Measurements from ENCODE around the gene LRMDA.
"Not testable (repeated sequence)": the region's sequence is repeated elsewhere in the genome, so short reads cannot be mapped to it uniquely, and the experiment has no call there.

Gene LRMDA

DNA sequence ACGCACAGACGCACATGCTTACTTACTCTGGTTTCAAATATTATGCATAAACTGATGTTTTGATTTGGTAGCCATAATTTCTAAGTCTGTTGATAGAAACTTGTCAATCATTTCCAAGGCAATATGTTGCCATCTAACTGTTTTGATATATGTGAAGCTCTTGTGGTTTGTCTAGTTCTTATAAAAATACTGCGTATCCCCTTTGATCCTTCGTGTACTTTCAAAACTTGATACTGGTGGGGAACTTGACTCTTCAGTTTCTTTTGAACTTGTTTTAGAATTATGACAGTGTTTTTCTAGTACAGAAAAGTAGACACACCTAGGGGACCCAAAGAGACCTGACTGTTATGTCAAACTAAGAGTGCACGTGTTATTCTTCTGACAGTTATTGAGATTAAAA, 708.0 kb downstream of the LRMDA start:
- Mint-ChIP-seq H3K27me3 (no peaks in the 10 kb centered on the region), H3K9me3 (peaks cover 3 to 7% of the 10 kb centered on the region in 2 donors), H3K36me3 (ENCODE audit: insufficient read depth) (peaks cover 4% of the 10 kb centered on the region), H3K4me1 (ENCODE audit: low read depth in 2 of 2) (no peaks in the 10 kb centered on the region), H3K27ac (no peak overlapping the region), H3K4me3 (no peak overlapping the region)
- DNase-seq (no peak), ATAC-seq (replicated peaks) (no peak)

DNA sequence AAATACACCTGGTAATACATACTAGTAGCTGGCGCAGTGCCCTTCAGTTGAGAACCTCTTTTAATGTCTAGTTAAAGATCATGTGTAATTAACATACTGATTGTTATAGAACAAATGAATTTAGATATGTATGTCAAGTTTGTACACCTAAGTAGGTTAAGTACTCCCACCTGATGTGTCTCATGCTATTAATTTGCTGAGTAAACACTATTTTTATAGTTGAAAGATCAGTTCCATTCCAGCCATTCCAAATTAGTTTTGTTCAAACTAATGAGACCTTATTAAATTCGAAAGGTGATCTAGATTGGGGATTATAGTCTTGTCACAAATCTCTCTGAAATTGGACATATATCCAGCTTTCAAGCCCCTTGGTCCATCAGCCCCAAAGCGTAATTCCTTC, 710.0 kb downstream of the LRMDA start:
- no peaks in the 10 kb centered on the region for H3K4me1 Mint-ChIP-seq (ENCODE audit: low read depth in 2 of 2)
- H3K36me3 Mint-ChIP-seq (ENCODE audit: insufficient read depth) = peaks cover 4% of the 10 kb centered on the region
- H3K27me3 Mint-ChIP-seq = no peaks in the 10 kb centered on the region
- H3K9me3 Mint-ChIP-seq = peaks cover 3 to 7% of the 10 kb centered on the region in 2 donors
- ATAC-seq (replicated peaks) = no peak
- no peak overlapping the region for H3K27ac Mint-ChIP-seq
- no peak for DNase-seq
- H3K4me3 Mint-ChIP-seq = no peak overlapping the region

DNA sequence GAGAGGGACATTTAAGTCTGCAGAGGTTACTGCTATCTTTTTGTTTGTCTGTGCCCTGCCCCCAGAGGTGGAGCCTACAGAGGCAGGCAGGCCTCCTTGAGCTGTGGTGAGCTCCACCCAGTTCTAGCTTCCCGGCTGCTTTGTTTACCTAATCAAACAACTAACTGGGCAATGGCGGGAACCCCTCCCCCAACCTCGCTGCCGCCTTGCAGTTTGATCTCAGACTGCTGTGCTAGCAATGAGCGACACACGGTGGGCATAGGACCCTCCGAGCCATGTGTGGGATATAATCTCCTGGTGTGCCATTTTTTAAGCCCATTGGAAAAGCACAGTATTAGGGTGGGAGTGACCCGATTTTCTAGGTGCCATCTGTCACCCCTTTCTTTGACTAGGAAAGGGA, 716.8 kb downstream of the LRMDA start:
- not testable (repeated sequence) for H3K27me3 Mint-ChIP-seq; H3K36me3 Mint-ChIP-seq (ENCODE audit: insufficient read depth); H3K4me3 Mint-ChIP-seq; ATAC-seq (replicated peaks); H3K9me3 Mint-ChIP-seq; DNase-seq; H3K27ac Mint-ChIP-seq; H3K4me1 Mint-ChIP-seq (ENCODE audit: low read depth in 2 of 2)

DNA sequence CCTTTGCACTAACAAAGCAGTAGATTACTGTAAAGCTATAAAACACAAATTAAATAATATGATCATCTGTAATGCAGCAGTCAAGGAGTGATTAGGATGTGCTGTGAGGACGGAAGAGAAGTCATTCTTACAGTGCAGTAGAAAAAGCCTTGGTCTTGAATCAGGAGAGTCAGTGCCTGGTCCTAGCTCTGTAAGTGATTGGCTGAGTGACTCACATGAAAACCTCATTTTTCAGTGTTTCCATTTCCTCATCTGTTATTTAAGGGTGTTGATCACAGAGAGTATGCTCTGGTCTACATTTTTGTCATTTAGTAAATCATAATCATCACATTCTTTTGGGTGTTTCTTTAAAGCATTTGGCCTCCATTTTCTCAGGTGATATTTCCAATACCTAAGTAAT, 717.8 kb downstream of the LRMDA start:
- H3K4me1 Mint-ChIP-seq (ENCODE audit: low read depth in 2 of 2) = no peaks in the 10 kb centered on the region
- DNase-seq = no peak

DNA sequence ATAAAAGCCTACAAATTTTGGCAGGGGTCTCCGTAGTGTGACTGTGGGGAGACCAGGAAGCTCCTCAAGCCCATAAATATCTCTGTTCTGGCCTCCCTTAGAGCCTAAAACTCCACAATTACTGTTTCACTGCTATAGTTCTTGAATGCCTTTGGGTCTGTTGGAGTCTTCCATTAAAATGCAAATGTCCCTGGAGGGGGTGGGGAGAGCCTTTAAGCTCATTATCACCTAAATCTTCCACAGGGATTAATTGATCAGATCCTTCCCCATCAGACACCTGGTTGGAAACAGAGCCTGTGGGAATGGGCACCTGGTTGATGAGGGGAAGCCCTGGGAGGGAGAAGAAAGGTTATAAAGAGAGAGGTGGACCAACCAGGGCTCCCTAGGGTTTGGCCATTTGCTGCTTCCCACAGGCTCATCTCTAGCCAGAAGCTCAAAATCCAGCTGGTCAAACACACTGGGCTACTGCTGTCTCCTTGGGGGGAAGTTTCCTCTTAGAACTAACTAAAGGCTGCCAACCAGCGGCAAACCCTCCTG, 718.2 kb downstream of the LRMDA start:
- DNase-seq (no peak), ATAC-seq (replicated peaks) (no peak)
- no peak overlapping the region for H3K27ac Mint-ChIP-seq
- H3K36me3 Mint-ChIP-seq (ENCODE audit: insufficient read depth) = no peaks in the 10 kb centered on the region
- H3K4me3 Mint-ChIP-seq = no peak overlapping the region
- no peaks in the 10 kb centered on the region for H3K4me1 Mint-ChIP-seq (ENCODE audit: low read depth in 2 of 2)
- peaks cover 7 to 8% of the 10 kb centered on the region in 2 donors for H3K9me3 Mint-ChIP-seq
- H3K27me3 Mint-ChIP-seq = no peaks in the 10 kb centered on the region

More for the DNA sequence above, 717.8 kb downstream of the LRMDA start:
- Mint-ChIP-seq H3K27me3 (no peaks in the 10 kb centered on the region), H3K27ac (no peak overlapping the region), H3K36me3 (ENCODE audit: insufficient read depth) (no peaks in the 10 kb centered on the region), H3K4me3 (no peak overlapping the region), H3K9me3 (peaks cover 7% of the 10 kb centered on the region in 2 donors)
- ATAC-seq (replicated peaks) = no peak

DNA sequence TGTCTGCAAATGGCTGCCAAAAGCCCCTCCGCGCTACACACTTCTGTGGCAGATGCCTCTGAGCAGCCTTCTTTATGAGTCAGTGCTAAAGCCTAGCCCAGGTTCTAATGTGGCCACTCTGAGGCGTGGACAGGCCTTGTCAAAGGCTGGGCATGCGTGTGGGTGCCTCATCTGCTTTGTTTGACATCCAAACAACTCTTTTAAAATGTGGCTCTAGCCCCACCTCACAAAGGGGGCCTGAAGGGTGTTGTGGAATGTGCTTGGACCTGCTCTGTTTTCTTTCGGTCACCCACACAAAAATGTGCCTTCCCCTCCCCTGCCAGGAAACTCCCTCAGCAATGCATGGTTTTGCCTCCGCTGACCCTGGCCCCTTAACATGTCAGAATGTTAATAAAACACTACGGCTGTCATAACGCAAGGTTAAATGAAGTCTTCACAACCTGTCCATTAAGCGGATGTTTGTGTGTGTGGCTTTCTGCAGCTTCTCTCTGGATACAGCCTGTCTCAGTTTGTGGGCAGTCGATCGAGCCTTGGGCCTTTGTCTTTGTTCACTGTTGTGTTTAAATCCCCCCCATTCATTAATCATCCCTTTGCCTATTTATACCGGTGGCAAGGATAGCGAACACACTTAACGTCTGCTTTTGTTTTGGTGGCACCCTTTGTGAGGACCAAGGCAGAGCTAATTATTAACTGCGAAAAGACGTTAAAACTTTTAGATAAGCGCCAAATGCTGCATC, 718.9 kb downstream of the LRMDA start:
- DNase-seq (no peak), ATAC-seq (replicated peaks) (no peak)
- Mint-ChIP-seq H3K4me3 (no peak overlapping the region), H3K27me3 (no peaks in the 10 kb centered on the region), H3K4me1 (ENCODE audit: low read depth in 2 of 2) (no peaks in the 10 kb centered on the region), H3K9me3 (peaks cover 7 to 8% of the 10 kb centered on the region in 2 donors), H3K27ac (no peak overlapping the region), H3K36me3 (ENCODE audit: insufficient read depth) (no peaks in the 10 kb centered on the region)

DNA sequence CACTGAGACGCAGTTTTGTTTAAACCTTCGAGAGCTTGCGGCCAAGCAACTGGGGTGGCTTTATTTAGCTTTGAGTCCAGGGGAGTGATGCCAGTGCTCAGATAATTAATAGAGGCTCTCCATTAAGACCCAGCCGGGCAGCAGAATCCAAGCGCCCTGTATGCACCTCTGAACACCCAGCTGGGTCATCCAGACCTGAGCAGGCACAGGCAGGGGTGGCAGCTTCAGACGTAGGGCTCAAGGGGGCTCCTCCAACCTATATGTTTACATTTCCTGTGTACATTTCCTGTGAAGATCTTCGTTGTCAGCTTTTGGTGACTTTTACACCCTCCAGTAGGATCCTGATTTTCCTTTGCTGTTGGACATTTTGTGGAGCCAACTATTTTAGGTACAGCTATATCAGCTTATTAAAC, 719.5 kb downstream of the LRMDA start:
- no peak for DNase-seq
- no peak for ATAC-seq (replicated peaks)
- H3K27ac Mint-ChIP-seq = no peak overlapping the region
- H3K36me3 Mint-ChIP-seq (ENCODE audit: insufficient read depth) = no peaks in the 10 kb centered on the region
- H3K4me3 Mint-ChIP-seq = no peak overlapping the region
- no peaks in the 10 kb centered on the region for H3K27me3 Mint-ChIP-seq
- peaks cover 7 to 8% of the 10 kb centered on the region in 2 donors for H3K9me3 Mint-ChIP-seq
- no peaks in the 10 kb centered on the region for H3K4me1 Mint-ChIP-seq (ENCODE audit: low read depth in 2 of 2)

DNA sequence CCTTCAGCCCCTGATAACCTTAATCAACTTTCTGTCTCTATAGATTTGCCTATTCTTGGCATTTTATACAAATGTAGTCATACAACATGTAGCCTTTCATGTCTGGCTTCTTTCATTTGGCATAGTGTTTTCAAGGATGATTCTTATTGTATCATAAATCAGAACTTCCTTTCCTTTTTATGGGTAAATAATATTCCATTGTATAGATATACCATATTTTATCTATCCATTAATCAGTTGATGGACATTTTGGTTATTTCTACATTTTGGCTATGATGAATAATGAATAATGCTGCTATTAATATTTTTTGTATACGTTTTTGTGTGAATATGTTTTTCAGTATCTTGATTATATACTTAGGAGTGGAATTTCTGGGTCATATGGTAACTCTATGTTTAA, 720.8 kb downstream of the LRMDA start:
- no peaks in the 10 kb centered on the region for H3K36me3 Mint-ChIP-seq (ENCODE audit: insufficient read depth)
- peaks cover 8 to 14% of the 10 kb centered on the region in 2 donors for H3K9me3 Mint-ChIP-seq
- no peak for ATAC-seq (replicated peaks)
- no peaks in the 10 kb centered on the region for H3K27me3 Mint-ChIP-seq
- H3K4me1 Mint-ChIP-seq (ENCODE audit: low read depth in 2 of 2) = no peaks in the 10 kb centered on the region
- H3K27ac Mint-ChIP-seq = no peak overlapping the region
- H3K4me3 Mint-ChIP-seq = no peak overlapping the region
- DNase-seq = no peak

DNA sequence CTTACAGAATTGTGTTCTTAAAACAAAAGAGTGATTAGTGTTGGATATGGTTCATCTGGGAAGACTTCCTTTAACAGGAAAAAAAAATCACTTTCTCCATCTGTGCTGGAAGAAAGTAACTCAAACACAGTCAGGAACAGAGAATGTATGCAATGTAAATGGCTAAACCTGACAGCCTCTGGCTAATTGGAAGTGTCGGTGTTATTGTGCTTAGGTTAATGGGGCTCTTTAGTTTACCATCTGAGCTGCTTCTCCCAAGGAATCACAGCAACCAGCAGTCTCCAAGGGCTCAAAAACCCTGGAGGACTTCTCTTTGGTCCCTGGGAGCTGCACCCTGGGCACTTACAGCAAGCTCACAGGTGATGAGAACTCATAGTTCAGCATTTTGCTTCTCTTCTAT, 724.5 kb downstream of the LRMDA start:
- ATAC-seq (replicated peaks) = no peak
- peaks cover 4 to 14% of the 10 kb centered on the region in 2 donors for H3K9me3 Mint-ChIP-seq
- DNase-seq = no peak
- H3K27ac Mint-ChIP-seq = no peak overlapping the region
- no peaks in the 10 kb centered on the region for H3K36me3 Mint-ChIP-seq (ENCODE audit: insufficient read depth)
- no peaks in the 10 kb centered on the region for H3K27me3 Mint-ChIP-seq
- no peaks in the 10 kb centered on the region for H3K4me1 Mint-ChIP-seq (ENCODE audit: low read depth in 2 of 2)
- H3K4me3 Mint-ChIP-seq = no peak overlapping the region

DNA sequence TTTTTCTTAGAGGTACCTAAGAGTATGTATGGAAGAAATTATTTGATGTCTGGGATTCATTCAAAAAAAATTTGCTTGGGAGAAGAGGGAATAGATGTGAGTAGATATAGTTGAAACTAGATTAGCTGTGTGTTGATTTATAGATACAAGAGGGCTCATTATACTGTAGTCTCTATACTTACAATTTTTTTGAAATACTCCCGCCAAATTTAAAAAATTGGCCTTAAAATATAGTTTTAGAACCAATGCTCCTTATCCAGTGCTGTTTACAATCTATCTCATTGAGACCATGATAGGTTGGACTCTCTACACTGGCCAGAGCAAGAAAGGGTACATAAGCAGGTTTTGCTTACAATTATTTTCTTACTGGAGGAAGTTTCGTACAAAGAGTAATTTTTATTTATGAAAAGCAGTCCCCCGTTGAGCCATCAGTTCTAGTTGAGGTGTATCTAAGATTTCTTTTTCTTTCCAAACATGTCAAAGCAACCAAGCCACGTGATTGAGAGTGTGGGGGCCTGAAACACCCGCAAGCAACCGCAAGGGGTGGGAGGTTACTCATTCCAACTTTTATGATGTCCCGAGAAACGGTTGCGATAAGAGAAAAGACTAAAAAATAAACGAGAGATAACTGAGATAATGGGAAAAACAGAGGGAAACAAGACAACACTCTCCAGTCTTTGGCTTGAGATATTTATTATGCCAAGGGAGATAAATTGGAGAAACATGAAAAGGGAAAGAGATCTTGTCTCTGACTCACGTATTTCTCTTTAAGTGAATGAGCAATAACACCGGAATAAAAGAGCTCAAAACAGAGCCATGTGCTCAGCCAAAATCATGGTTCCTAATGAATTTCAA, 729.2 kb downstream of the LRMDA start:
- DNase-seq (no peak), ATAC-seq (replicated peaks) (no peak)
- Mint-ChIP-seq H3K9me3 (peaks cover 0 to 7% of the 10 kb centered on the region in 2 donors), H3K36me3 (ENCODE audit: insufficient read depth) (no peaks in the 10 kb centered on the region), H3K27ac (no peak overlapping the region), H3K4me3 (no peak overlapping the region), H3K27me3 (no peaks in the 10 kb centered on the region), H3K4me1 (ENCODE audit: low read depth in 2 of 2) (no peaks in the 10 kb centered on the region)

DNA sequence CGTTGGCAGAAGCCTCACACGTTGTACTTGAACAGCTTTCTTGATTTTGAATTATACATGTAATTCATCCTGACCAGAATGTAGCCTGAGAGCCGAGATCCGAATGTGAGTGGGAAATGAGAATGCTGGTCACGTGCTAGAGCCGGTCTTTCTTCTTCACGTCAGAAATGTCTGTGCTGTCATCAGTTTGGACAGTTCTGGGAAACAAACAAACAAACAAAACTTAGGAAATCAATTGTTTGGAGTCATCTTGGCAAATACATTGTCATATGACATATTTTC, 729.8 kb downstream of the LRMDA start:
- DNase-seq (no peak), ATAC-seq (replicated peaks) (no peak)
- Mint-ChIP-seq H3K4me1 (ENCODE audit: low read depth in 2 of 2) (no peaks in the 10 kb centered on the region), H3K27ac (no peak overlapping the region), H3K9me3 (peaks cover under 1 to 10% of the 10 kb centered on the region in 2 donors), H3K36me3 (ENCODE audit: insufficient read depth) (no peaks in the 10 kb centered on the region), H3K27me3 (no peaks in the 10 kb centered on the region), H3K4me3 (no peak overlapping the region)

DNA sequence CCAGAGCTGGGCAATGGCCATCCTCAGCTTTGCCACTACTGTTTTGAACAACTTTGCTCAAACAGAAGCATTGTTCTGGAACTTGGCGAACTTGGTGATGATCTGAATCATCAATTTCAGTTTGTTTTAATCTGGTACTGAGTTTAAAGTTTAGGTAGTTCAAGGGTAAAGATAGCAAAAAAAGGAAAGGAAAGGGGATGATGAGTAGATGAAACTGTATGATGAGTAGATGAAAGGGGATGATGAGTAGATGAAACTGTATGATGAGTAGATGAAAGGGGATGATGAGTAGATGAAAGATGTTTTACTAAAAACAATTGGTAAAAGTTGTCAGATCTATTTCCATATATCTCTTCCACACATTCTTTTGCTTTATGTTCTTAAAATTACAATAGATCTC, 737.0 kb downstream of the LRMDA start:
- Mint-ChIP-seq H3K4me3 (no peak overlapping the region), H3K4me1 (ENCODE audit: low read depth in 2 of 2) (no peaks in the 10 kb centered on the region), H3K27me3 (no peaks in the 10 kb centered on the region), H3K9me3 (peaks cover 8 to 12% of the 10 kb centered on the region in 2 donors), H3K27ac (no peak overlapping the region), H3K36me3 (ENCODE audit: insufficient read depth) (no peaks in the 10 kb centered on the region)
- DNase-seq (no peak), ATAC-seq (replicated peaks) (no peak)

DNA sequence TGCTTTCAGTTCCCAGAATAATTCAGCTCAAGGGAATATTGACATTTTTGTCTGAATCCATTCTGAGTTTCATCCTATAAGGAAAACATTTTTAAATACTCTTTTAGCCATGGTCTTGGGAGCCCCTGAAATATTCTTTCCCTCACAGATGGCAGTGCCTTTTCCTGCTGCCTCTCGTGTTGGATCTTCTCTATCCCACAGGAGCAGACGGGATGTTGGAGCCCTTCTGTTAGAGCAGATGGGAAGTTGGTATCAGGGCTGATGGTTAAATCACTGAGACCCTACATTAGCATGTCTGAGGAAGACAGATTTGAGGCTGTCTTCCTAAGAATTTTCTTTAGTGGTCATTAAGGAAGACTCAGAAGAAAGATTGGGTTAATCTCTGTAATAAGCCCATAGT, 737.8 kb downstream of the LRMDA start:
- Mint-ChIP-seq H3K36me3 (ENCODE audit: insufficient read depth) (no peaks in the 10 kb centered on the region), H3K27ac (no peak overlapping the region), H3K9me3 (peaks cover 8 to 12% of the 10 kb centered on the region in 2 donors), H3K4me3 (no peak overlapping the region), H3K4me1 (ENCODE audit: low read depth in 2 of 2) (no peaks in the 10 kb centered on the region), H3K27me3 (no peaks in the 10 kb centered on the region)
- DNase-seq (no peak), ATAC-seq (replicated peaks) (no peak)

DNA sequence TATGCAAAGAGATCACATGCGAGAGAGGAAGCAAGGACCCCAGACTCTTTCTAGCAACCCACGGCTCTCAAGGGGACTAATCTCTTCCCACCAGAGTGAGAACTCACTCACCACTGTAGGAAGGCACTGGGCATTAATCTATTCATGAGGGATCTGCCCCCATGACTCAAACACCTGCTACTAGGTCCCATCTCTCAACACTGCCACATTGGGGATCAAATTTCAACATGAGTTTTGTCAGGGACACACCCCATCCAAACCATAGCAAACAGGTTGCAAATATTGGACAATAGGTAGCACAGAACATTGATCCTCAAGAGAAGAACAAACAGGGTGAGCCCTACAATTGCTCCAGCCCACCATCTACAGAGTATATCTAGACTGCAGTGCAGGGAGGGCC, 740.6 kb downstream of the LRMDA start:
- H3K27ac Mint-ChIP-seq = no peak overlapping the region
- no peak overlapping the region for H3K4me3 Mint-ChIP-seq
- no peaks in the 10 kb centered on the region for H3K36me3 Mint-ChIP-seq (ENCODE audit: insufficient read depth)
- no peaks in the 10 kb centered on the region for H3K4me1 Mint-ChIP-seq (ENCODE audit: low read depth in 2 of 2)
- ATAC-seq (replicated peaks) (no peak), DNase-seq (no peak)
- H3K27me3 Mint-ChIP-seq = no peaks in the 10 kb centered on the region
- peaks cover 0 to 10% of the 10 kb centered on the region in 2 donors for H3K9me3 Mint-ChIP-seq
